Measurements from ENCODE around the gene ATR. TPM values are rescaled to one million over a fixed set of nuclear protein-coding genes. Genes with fewer than 3 reads are reported as not detected.
"Not testable (repeated sequence)": the region's sequence is repeated elsewhere in the genome, so short reads cannot be mapped to it uniquely, and the experiment has no call there.

Gene ATR
- total RNA-seq, 1 donor = 37.6 TPM

DNA sequence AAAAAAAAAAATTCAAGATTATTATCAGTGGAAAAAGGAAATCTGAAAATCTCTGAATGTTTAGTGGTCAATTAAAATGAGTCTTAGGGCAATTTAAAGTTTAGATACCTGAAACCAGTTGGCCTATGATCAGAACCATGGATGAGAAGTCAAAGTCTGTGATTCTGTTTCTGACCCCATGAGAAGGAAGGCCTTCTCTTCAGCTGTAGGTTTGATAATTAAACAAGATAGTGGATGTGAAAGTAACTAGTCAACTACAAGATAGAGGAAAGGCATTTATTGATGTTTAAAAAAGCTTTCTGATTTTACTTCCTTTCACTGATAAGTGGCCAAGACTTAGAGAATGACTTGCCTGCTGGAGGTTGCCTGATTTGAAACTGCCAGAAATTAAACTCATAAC lies 26.4 kb upstream of the ATR start:
- TF ChIP-seq, protein P1, sequence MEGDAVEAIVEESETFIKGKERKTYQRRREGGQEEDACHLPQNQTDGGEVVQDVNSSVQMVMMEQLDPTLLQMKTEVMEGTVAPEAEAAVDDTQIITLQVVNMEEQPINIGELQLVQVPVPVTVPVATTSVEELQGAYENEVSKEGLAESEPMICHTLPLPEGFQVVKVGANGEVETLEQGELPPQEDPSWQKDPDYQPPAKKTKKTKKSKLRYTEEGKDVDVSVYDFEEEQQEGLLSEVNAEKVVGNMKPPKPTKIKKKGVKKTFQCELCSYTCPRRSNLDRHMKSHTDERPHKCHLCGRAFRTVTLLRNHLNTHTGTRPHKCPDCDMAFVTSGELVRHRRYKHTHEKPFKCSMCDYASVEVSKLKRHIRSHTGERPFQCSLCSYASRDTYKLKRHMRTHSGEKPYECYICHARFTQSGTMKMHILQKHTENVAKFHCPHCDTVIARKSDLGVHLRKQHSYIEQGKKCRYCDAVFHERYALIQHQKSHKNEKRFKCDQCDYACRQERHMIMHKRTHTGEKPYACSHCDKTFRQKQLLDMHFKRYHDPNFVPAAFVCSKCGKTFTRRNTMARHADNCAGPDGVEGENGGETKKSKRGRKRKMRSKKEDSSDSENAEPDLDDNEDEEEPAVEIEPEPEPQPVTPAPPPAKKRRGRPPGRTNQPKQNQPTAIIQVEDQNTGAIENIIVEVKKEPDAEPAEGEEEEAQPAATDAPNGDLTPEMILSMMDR (IDR thresholded peaks at IDR 0.05; ENCODE audit: insufficient read depth, low read length) = no peak
- H3K4me3 ChIP-seq (ENCODE audit: low read depth, low read length) = no peak overlapping the region
- no peak for DNase-seq (ENCODE audit: low read depth)

DNA sequence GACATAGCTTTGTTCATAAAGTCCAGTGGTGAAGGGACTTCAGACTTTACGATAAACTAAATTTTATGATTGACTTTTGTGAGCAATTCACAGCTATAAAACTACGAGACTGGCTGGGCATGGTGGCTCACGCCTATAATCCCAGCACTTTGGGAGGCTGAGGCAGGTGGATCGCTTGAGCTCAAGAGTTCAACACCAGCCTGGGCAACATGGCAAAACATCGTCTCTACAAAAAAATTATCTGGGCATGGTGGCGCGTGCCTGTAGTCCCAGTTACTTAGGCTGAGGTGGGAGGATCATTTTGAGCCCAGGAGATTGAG lies 24.8 kb upstream of the ATR start:
- not testable (repeated sequence) for DNase-seq (ENCODE audit: low read depth); H3K4me3 ChIP-seq (ENCODE audit: low read depth, low read length)

DNA sequence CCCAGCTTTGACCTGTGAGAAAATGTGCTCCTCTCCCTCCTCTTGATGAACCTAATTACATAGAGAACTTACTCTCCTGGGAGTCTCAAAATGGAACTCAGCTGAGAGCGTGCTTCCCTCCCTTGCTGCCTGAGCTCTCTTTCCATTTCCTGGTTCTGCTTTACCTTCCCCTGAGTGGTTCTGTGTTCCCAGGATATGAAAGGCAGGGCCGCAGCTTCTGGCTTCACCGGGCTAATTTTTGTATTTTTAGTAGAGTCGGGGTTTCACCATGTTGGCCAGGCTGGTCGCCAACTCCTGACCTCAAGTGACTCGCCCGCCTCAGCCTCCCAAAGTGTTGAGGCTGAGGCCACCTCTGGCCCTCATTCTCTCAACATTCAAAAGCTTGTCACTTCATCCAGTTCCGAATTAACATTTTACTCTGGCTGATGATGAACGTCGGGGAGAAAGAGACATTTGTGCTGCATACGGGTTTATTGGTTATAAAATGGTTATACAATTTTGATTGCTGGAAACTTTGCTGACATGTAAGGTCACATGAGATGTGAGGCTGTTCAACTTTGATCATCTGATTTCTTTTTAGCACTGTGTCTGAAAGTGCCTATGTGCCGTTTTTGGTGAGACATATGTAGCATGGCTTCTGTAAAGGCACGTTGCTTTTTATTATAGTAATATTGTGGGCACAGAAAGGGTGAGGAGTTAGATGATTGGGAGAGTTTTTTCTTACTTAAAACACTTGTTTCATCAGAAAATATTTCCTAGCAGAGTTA lies 24.3 kb upstream of the ATR start:
- no peak overlapping the region for H3K4me3 ChIP-seq (ENCODE audit: low read depth, low read length)
- no peak for DNase-seq (ENCODE audit: low read depth)
- TF ChIP-seq, protein P1 (IDR thresholded peaks at IDR 0.05; ENCODE audit: insufficient read depth, low read length) = no peak

DNA sequence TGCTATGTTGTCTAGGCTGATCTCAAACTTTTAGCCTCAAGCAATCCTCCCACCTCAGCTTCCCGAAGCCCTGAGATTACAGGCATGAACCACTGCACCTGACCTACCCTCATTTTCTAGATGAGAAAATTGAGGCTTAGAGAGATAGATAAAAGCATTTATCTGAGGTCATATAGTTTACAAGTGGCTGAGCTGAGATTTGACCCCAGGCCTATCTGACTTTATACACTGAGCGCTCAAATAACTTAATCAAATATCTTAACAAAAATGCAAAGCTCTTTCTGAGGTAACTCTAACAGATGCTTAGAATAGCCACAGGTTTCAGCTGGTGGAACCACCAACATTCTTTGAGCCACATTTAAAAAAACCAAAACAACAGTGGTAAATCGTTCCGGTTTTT lies 23.2 kb upstream of the ATR start:
- no peak for DNase-seq (ENCODE audit: low read depth)
- TF ChIP-seq, protein P1 (IDR thresholded peaks at IDR 0.05; ENCODE audit: insufficient read depth, low read length) = no peak
- no peak overlapping the region for H3K4me3 ChIP-seq (ENCODE audit: low read depth, low read length)

DNA sequence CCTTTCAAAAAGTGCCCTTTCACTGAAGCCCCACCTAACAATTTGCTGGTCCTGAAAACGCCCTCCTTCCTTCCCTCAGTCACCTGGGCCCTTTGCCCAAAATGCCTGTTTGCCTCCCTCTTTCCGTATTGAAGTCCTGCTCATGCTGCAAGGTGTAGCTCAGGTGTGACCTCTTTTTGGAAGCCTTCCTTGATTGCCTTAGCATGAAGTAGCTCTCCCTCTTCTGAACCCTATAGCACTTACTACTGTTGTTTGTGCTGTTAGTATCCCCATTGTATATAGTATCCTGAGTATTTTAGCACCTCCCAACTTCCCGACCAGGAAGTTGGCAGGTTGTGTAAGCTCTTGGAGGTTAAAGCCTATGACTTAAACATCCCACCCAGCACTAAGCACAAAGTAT lies 19.4 kb upstream of the ATR start:
- TF ChIP-seq, protein P1 (IDR thresholded peaks at IDR 0.05; ENCODE audit: insufficient read depth, low read length) = no peak
- no peak for DNase-seq (ENCODE audit: low read depth)

DNA sequence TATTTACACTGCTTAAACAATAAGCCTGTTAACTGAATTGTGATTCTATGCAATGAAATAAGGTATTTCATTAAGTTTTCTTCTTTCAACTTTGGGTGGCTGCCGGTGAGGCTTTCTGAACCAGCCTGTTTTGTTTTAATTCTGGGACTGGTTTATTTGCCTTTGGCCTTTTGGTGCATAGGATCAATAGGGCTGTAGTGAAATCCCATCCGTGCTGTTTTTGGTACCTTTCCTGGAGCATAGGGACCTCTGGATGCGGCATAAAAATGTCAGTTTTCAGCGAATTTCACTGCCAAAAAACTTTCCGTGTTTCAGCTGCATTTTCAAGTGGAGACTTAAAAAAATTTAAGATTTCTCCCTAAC lies 18.2 kb upstream of the ATR start:
- TF ChIP-seq, protein P1 (IDR thresholded peaks at IDR 0.05; ENCODE audit: insufficient read depth, low read length) = no peak
- no peak for DNase-seq (ENCODE audit: low read depth)

More for the DNA sequence above, 19.4 kb upstream of the ATR start:
- H3K4me3 ChIP-seq (ENCODE audit: low read depth, low read length) = no peak overlapping the region

DNA sequence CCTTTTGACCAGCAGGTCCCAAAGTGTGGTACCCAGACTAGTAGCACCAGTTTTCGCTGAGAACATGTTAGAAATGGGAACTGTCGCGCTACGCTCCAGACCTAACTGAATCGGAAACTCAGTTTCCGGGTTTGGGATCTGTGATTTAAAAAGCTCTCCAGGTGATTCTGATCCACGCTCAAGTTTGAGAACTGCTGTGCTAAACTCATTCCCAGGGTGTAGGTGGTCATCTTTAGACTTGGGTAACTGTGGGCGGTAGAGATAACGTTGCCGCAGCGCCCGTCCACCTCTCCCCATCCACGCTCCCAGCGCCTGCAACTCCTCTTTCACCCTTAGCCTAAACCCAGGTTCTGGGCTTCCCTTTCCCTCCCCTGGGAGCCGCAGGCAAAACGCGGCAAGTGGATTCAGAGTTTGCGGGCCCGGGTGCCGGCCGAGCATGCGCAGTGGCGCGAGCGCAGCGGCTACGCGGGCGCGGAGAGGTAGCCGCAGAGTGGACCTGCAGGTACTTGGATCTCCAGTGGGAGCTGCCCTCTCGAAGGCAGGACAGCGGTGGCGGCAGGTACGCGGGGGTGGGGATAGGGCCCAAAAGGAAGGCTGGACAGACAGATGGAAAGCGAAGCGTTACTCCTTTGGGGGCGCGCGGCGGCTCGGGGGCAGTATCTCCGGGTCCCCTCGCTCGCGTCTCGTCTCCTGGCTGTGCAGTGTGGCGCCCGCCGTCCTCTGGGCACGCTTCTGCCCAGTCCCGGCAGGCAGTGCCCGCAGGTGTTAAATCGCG lies 17.6 kb upstream of the ATR start, which contains the start of gene PLS1:
Gene PLS1, plus strand, starts transcription at position 443 of the 775 bp plus-strand sequence. CDS start 67,845 bp downstream, outside the sequence.
- TF ChIP-seq, protein P1 (IDR thresholded peaks at IDR 0.05; ENCODE audit: insufficient read depth, low read length) = no peak
- DNase-seq (ENCODE audit: low read depth) = peak; percentile 71
- H3K4me3 ChIP-seq (ENCODE audit: low read depth, low read length) = peak within 1 kb of the TSS; percentile 89

More for the DNA sequence above, 18.2 kb upstream of the ATR start:
- peak overlapping the region; percentile 89 for H3K4me3 ChIP-seq (ENCODE audit: low read depth, low read length)
